Occipital lobe (tissue), 2 donors: Measurements from ENCODE around the gene ALG11. TPM values are rescaled to one million over a fixed set of nuclear protein-coding genes. Genes with fewer than 3 reads are reported as not detected.
"Not testable (repeated sequence)": the region's sequence is repeated elsewhere in the genome, so short reads cannot be mapped to it uniquely, and the experiment has no call there.

Experiments used
- DNase-seq: peaks from one replicate; lab custom pipeline; 2025; lab: John Stamatoyannopoulos, UW
- total RNA-seq: library from RNA; depleted of rRNA; stranded (reverse); fragments of >200 nt; gene quantifications from one replicate; pipeline ENCODE4 v1.2.3, GENCODE V29; 2014

The ALG11 gene, protein sequence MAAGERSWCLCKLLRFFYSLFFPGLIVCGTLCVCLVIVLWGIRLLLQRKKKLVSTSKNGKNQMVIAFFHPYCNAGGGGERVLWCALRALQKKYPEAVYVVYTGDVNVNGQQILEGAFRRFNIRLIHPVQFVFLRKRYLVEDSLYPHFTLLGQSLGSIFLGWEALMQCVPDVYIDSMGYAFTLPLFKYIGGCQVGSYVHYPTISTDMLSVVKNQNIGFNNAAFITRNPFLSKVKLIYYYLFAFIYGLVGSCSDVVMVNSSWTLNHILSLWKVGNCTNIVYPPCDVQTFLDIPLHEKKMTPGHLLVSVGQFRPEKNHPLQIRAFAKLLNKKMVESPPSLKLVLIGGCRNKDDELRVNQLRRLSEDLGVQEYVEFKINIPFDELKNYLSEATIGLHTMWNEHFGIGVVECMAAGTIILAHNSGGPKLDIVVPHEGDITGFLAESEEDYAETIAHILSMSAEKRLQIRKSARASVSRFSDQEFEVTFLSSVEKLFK
- total RNA-seq, result 32.0 TPM

DNA sequence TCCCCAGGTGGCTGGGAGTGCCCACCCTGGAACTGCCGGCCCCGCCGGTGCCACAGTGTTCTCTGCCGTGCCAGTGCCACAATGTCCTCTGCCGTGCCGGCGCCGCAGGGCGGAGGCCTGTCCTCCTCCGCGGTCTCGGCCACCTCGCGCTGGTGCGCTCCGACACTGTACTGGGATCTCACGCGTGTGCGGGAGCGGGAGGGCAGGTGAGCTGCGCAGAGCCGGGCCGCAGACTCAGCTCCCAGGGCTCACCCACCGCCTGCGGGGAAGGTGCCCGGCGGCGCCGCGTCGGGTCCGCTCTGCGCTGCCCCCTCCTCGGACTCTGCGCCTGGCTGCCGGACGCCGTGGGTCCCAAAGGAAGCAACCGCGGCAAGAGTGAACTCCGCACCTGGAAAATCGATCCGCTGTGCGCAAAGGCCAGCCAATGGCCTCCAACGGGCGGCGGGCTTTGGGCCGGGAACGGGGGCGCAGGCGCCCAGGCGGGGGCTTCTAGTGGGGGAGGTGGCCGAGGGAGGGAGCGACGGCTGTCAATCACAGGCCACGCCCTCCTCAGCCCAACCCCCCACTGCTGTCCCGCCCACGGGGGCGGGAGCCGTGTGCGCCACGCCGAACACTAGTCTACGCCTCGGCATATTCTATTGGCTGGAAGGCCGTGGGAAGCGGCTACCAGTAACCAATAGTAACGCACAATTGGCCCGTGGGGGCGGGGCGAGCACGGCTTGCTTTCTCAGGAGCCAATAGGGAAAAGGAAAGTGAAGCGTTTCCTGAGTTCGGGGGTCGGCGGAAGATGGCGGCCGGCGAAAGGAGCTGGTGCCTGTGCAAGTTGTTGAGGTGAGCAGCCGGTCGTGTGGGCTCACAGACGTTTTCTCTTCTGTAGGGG is at the start of gene ALG11:
TSS of gene ALG11 (plus strand) at position 767 of the 880 bp plus-strand sequence. CDS start at position 788, 21 bp downstream.
- DNase-seq, result peak; percentile 97

GRCh38 chr13:51966186-51966585 is 46.0 kb upstream of the ALG11 start:
- no peak for DNase-seq

DNA sequence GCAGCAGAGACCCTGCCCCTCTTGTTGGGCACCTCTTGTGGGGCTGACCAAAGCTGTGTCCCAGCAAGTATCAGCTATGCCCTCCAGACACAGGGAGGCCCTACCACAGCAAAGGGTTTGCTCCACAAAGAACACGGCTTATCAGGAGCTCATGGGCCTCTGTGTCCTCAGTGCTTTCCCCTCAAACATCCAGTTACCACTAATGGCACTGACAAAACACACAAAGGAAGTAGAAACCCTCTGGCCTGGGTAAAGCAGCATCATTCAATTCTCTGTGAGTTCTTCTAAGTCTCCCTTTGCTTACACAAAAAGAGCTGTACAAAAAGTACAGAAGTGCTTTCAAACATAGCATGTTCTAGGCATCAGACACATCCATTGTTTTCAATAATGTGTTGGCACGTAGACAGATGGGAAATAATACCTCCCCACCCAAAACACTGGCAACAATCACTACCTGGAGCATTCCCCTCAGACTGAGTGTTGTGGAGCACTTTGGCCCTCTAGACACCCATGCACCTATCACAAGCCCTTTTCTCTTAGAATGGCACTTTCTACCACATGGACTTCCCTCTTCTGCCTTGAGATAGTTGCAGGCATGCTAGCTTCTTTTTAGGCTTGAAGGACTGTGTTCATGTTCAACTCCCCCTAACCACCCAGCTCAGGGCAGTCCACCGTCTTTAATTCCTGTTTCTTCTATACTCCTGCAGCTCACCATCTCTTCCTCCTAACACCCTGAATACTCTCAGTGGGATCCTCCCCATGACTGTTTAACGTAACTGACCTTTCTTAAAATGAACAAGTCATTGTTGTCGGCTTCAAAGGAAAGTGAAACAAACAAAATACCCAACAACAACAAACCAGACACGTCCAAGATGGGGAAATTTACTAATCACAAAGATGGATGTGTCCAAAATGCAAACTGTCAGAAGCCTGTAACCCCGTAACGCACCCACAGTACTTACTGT is 44.4 kb upstream of the ALG11 start:
- DNase-seq, result no peak

GRCh38 chr13:51970349-51970748 is 41.8 kb upstream of the ALG11 start:
- no peak for DNase-seq

- DNase-seq, result no peak
Measured at GRCh38 chr13:51971520-51972426, 40.4 kb upstream of the ALG11 start.

GRCh38 chr13:51974482-51974881 is 37.7 kb upstream of the ALG11 start:
- DNase-seq, result no peak

DNA sequence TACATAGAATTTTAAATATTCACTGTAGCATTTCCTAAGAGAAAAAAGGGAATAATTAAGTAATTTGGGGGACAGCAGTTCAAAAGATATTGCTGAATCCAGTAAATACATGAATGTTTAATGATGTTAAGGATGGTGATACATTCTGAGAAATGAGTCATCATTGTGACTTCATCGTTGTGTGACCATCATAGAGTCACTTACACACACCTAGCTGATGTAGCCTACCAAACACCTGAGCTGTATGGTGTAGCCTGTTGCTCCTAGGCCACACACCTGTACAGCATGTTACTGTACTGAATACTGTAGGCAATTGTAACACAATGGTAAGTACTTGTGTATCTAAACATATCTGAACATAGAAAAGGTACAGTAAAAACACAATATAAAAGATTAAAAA is 35.8 kb upstream of the ALG11 start:
- no peak for DNase-seq

GRCh38 chr13:51976890-51977289 is 35.3 kb upstream of the ALG11 start:
- no peak for DNase-seq

GRCh38 chr13:51977625-51978024 is 34.6 kb upstream of the ALG11 start:
- no peak for DNase-seq

DNA sequence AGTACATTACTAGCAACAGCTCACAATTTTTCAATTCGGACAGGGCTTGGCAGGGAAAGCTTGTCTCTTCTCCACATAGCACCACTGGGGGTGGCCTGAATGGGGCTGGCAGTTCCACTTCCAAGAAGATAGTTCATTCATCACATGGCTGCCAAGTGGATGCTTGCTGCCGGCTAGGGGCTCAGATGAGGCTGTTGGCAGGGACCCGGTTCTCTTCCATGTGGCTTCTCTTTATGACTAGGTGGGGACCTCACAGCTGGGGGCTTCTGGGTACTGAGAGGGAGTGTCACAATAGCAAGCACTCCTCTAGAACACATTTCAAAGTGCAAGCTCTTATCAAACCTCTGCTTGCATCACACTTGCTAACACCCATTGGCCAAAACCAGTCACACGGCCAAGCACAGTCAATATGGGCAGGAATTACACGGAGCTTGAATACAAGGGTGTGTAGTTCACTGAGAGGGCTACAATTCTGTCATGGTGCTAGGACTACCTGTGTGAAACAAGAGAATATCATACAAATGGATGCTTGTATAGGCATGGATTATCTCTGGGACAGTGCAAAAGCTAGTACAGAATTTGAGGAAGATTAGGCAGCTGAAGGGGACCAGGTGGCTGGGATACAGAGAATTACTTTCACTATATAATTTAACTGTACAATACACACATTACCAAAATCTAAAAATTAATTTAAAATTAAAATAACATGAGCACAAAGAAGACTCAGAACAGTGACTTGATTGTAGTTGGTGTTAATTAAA is 33.2 kb upstream of the ALG11 start:
- DNase-seq, result no peak

DNA sequence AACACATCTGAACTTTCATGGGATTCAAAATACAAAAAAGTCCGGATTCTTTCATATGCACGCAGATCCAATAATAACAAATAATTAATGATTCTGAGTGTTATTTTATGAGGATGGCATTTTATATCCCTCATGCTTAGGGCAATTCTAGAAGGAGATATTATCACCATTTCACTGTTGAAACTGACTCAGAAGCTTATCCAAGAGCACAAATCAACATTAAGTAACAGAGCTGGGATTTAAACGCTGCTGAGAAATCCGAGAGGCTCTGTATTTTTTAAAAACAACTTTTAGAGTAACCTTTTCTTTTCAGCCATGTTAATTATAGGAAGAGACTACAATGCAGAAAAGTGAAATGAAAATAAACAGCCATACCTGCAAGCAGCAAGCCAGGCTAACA is 31.3 kb upstream of the ALG11 start:
- no peak for DNase-seq

GRCh38 chr13:51981355-51981754 is 30.8 kb upstream of the ALG11 start:
- DNase-seq, result no peak

DNA sequence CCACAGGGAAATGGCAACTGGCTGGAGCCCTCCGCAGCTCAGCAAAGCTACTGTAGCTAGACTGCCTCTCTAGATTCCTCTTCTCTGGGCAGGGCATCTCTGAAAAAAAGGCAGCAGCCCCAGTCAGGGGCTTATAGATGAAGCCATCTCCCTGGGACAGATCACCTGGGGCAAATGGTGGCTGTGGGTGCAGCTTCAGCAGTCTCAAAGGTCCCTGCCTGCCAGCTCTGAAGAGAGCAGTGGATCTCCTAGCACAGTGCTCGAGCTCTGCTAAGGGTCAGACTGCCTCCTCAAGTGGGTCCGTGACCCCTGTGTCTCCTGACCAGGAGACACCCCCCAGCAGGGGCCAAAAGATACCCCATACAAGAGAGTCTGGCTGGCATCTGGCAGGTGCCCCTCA is 28.9 kb upstream of the ALG11 start:
- DNase-seq, result not testable (repeated sequence)

GRCh38 chr13:51984904-51985303 is 27.3 kb upstream of the ALG11 start:
- DNase-seq, result not testable (repeated sequence)

DNA sequence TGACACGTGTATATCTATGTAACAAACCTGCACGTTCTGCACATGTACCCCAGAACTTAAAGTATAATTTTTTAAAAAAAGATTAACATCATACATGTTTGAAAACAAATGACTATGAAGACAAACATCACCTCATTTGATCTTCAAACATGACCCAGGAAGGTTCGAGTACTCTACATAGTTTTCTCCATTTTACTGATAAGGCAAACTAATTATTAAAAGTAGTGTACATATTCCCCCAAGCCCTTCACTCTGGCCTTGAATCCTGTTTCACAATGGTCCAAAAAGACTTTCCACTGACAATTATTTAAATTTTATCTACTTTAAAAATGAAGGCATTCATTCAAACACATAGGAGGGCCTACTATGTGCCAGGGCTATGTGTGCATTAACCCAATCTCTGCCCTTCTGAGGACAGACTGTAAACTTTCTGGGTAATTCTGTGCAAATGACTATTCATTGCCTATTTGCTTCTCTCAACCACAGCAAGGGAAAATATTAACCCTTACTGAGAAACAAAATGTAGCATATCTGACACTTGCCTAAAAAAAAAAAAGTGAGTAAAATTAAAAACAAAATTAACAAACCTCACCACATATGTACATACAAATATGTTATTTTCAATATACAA is 23.1 kb upstream of the ALG11 start:
- no peak for DNase-seq

DNA sequence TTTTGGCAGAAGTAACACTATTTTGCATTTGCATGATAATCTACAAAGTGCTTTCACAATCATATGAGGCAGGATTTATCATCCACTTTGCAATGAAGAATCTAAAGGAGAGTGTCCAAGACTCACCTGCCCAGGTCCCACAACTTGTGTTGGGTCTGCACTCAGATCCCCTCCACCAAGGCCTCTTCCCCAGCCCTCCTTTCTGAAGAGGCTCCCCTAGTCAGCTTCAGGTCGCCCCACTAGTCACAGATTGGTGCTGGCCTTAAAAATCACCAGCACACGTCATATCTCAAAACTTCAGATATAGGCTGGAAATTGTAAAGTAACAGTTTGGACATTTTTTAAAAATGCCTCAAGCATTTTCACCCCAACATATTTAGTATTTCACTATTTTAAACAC is 18.5 kb upstream of the ALG11 start:
- DNase-seq, result no peak

GRCh38 chr13:51995677-51996551 is 16.3 kb upstream of the ALG11 start:
- peak; percentile 15 for DNase-seq

- no peak for DNase-seq
Measured at GRCh38 chr13:51996641-51997040, 15.6 kb upstream of the ALG11 start.
